ENCODE data around the gene RAD54L.
"Not testable (repeated sequence)": the region's sequence is repeated elsewhere in the genome, so short reads cannot be mapped to it uniquely, and the experiment has no call there.

Gene RAD54L

DNA sequence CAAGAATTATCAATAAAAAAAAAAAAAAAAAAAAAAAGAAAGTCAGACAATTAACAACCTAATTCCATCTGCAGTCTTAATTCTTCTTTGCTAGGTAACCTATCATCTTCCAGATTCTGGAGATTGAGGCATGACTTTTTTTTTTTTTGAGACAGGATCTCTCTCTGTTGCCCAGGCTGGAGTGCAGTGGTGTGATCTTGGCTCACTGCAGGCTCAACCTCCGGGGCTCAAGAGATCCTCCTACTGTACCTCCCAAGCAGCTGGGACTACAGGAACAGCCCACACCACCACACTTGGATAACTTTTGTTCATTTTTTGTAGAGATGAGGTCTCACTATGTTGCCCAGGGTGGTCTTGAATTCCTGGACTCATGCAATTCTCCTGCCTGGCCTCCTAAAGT is 4.6 kb upstream of the RAD54L start:
- no peak for DNase-seq

GRCh38 chr1:46243831-46244230 is 3.7 kb upstream of the RAD54L start:
- not testable (repeated sequence) for DNase-seq

GRCh38 chr1:46244656-46245371 is 2.7 kb upstream of the RAD54L start:
- peak; percentile 39 for DNase-seq

GRCh38 chr1:46246136-46246535 is 1.4 kb upstream of the RAD54L start:
- not testable (repeated sequence) for DNase-seq

GRCh38 chr1:46246548-46247435 is 771 bp upstream of the RAD54L start:
- DNase-seq, result peak; percentile 72

- peak; percentile 40 for DNase-seq
Observed at GRCh38 chr1:46248122-46248920, 758 bp downstream of the RAD54L start.

DNA sequence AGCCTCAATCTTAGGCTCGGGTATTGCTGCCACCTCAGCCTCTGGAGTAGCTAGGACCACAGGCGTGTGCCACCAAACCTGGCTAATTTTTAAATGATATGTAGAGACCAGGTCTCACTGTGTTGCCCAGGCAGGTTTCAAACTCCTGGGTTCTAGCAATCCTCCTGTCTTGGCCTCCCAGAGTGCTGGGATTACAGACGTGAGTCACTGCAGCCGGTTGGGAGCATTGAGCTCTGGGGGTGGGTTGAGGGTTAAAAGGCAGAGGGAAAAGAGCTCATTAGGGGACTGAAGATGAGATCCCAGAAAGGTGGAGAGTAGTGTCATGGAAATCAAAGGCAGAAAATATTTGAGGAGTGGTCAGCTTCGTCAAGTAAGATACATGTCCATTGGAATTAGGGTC is 7.1 kb downstream of the RAD54L start:
- DNase-seq, result no peak

- DNase-seq, result no peak
Observed at GRCh38 chr1:46256523-46256922, 9.0 kb downstream of the RAD54L start.

GRCh38 chr1:46262508-46262907 is 14.9 kb downstream of the RAD54L start:
- DNase-seq, result no peak

DNA sequence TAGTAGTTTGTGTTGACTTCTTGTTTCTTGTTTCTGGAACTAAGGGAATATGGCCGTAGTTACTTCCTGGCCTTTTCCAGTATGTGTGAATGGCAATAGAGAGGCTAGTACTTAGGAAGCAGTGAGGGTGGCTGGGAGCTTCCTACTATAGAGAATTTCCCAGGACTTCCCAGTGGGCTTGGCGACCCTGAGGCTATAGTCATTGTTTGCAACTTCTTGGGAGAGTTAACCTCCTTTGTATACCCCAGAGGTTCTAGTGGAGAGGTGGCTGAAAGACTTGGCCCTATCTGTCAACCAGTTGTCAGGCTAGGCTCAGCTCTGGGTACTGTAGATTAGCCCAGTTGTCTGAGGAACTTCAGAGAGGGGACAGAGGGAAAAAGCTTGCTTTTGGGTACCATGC is 15.6 kb downstream of the RAD54L start:
- DNase-seq, result no peak

GRCh38 chr1:46268578-46268977 is 21.0 kb downstream of the RAD54L start:
- DNase-seq, result no peak

DNA sequence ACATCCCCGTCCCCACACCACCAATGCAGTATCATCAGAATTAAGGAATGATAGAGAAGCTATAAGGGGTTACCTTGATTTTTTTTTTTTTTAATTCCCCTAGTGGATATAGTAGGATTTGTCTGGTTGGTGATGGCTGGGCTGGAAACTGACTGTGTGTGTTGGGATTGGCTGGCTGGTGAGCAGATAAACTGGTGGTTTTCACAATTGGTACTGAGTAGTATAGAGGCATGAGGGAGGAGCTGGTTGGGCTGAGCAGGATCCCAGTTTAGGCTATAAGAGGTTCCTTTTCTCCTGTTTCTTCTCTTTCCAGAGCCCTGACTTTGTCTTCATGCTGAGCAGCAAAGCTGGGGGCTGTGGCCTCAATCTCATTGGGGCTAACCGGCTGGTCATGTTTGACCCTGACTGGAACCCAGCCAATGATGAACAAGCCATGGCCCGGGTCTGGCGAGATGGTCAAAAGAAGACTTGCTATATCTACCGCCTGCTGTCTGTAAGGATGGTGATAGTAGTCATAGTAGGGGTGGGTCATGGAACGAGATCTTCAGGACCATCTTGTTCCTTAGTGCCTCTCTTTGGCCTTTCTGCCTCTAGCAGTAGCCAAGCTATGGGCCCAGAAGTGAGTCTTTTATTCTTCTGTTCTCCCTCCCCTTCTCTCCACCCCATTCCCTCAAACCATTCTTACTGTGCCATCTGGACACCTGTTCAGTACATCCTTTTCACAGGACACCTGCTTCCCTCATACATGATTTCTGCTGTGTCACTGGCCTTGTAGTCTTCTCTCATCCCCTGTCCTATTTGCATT is 26.9 kb downstream of the RAD54L start:
- no peak for DNase-seq

GRCh38 chr1:46275030-46275337 is 27.4 kb downstream of the RAD54L start:
- no peak for DNase-seq

DNA sequence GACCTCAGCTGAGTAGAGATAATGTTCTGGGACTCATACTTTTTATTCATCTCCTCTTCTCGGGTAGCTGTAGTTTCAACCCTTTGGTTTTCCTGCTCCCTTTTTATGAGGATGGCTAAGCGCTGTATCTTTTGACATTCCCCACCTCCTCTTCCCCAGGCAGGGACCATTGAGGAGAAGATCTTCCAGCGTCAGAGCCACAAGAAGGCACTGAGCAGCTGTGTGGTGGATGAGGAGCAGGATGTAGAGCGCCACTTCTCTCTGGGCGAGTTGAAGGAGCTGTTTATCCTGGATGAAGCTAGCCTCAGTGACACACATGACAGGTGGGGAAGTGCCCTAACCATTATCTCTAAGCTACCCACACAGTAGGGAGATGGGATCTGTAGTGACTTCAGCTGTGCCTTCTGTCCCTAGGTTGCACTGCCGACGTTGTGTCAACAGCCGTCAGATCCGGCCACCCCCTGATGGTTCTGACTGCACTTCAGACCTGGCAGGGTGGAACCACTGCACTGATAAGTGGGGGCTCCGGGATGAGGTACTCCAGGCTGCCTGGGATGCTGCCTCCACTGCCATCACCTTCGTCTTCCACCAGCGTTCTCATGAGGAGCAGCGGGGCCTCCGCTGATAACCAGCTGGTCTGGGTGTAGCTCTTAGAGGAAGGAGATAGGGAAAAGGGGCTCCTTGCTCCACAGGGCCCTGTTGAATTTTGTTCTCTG is 30.3 kb downstream of the RAD54L start:
- DNase-seq, result no peak

DNA sequence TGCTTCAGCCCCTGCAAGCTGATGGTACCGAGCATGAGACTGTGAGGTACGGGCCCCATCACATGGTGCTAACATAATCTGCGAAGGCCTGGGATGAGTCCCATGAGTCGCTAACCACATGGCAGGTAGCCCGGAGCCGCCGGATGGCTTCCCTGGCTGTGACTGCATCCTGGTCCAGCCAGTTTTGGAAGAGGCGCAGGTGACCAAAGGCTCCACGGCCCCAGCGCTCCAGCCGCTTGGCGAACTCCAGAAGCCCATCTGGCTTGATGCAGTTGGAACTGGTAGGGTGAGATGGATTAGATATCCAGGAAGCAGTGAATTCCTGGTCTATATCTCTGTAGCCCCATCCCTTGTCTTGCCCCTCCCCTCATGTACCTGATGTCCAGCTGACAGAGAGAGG is 31.2 kb downstream of the RAD54L start:
- no peak for DNase-seq

DNA sequence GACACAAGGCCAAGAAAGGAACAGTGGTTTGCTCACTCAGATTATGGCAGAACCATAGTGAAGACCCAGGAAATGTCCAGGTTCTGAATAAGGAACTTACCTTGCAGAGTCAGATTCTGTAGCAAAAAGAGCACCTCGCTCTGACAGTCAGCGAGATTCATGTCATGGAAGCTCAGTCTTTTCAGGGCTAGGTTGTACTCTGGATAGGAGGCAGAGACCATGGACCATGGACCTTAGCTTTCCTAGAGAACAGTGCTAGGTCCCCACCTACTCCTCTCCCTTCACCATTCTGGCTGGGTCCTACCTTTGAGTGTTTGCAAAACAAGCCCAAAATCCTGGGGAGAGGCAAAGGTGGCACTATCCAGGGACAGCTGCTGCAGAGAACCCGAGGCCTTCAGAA is 32.5 kb downstream of the RAD54L start:
- no peak for DNase-seq

DNA sequence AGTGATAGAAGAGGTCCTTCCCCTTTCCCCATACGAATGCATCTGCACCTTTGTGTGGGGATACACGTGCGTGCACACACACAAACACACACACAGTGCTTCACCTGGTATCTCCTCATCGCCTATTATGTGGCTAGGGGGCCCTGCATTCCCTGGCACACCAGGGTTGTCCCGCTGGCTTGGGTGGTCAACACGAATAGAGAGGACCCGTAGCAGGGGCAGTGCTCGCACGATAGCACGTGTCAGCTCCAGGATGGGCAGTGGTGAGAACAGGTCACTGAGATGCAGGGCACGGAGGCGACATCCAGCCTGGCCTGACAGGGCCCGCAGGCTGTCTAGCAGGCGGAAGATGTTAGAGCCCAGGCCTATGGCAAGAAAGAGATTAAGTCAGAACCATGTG is 33.5 kb downstream of the RAD54L start:
- DNase-seq, result no peak

DNA sequence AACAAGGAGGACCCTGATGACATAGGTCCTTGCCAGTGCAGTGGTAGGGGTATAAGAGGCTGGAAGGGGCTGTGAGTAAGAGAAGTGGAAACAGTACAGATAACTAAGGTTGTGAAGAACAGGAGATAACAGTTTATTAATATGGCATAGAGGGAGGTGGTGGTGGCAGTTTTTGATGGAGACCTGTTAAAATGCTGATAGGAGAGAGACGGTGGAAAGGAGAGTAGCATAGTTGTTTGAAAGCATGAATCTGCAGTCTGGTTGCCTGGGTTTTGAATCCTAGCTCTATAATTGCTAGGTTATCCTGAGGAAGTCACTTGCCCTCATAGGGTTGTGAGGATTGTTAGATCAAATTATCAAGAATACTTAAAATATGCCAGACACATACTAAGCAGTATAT is 36.5 kb downstream of the RAD54L start:
- DNase-seq, result no peak

- DNase-seq, result no peak
Observed at GRCh38 chr1:46284597-46285564, 37.3 kb downstream of the RAD54L start.

- peak; percentile 63 for DNase-seq
Observed at GRCh38 chr1:46285730-46286477, 38.3 kb downstream of the RAD54L start.
